HepG2 (cell line): ENCODE measurements around the gene SFTA2. TPM values are rescaled to one million over a fixed set of nuclear protein-coding genes. Genes with fewer than 3 reads are reported as not detected.
A peak's percentile ranks its signal among the peaks of the same experiment; 100 is the strongest.

Experiments
- ATAC-seq: fragments of 200-7000 bp; cut with Tn5 transposase; 3 replicates; pipeline ENCODE4 v1.9.1; 2020; ENCODE audit warnings: mild to moderate bottlenecking, moderate library complexity
- BruUV-seq: library from RNA; stranded (reverse); fragments of 400-500 nt; replicated peaks from 2 replicates; lab custom pipeline; 2021; lab: Mats Ljungman, UMichigan
- CTCF ChIA-PET: fragments of 300-600 bp; formaldehyde crosslinking; extraction: SDS; loops from one replicate; lab custom pipeline; 2021; ENCODE audit warnings: low total read pairs, inconsistent platforms, low intra/inter-chr PET ratio; lab: Yijun Ruan, JAX
- POLR2A ChIA-PET: fragments of 350-600 bp; sonication (Branson Sonifier 250); formaldehyde crosslinking; loops from one replicate; lab custom pipeline; 2020; ENCODE audit warnings: antibody characterized with exemption, inconsistent platforms; lab: Yijun Ruan, JAX
- DNase-seq: peaks from one replicate; pipeline ENCODE4 v3.0.0-alpha.2; 2015; ENCODE audit warnings: low spot score
- FAIRE-seq: peaks from 3 replicates; lab custom pipeline; 2011; peaks lifted over from hg19 to GRCh38; lab: Jason Lieb, UNC
- H2AFZ ChIP-seq: one replicate; pipeline ENCODE4 v1.6.1; 2011; ENCODE audit warnings: low read length, inconsistent platforms
- H3K27ac ChIP-seq: fragments of 300-600 bp; 3 replicates; pipeline ENCODE4 v1.8.0; 2011; ENCODE audit warnings: mixed run types, mild to moderate bottlenecking, mixed read lengths, low read length, inconsistent platforms; ENCODE audit not compliant: insufficient read depth; ENCODE audit errors: extremely low read length
- H3K27me3 ChIP-seq, 2 experiments: fragments of 200-600 bp in 1 of 2; 2 replicates in 1 of 2; 3 replicates in 1 of 2; pipeline versions ENCODE4 v1.6.0 to v1.8.0; 2011; ENCODE audit warnings: low read length in 2 of 2, mild to moderate bottlenecking in 2 of 2, moderate library complexity in 2 of 2, inconsistent platforms in 1 of 2; ENCODE audit not compliant: insufficient read depth in 2 of 2, control insufficient read depth in 1 of 2
- H3K36me3 ChIP-seq, 2 experiments: fragments of 200-600 bp in 1 of 2; replicated peaks in 1 of 2; 2 replicates in 1 of 2; 3 replicates in 1 of 2; pipeline versions ENCODE4 v1.5.1 to v1.8.0; 2011; ENCODE audit warnings: low read length in 2 of 2, inconsistent platforms in 1 of 2; ENCODE audit not compliant: insufficient read depth in 2 of 2, control insufficient read depth in 1 of 2
- H3K4me1 ChIP-seq: 2 replicates; pipeline ENCODE4 v1.5.1; 2012; ENCODE audit warnings: low read length, inconsistent platforms; ENCODE audit not compliant: insufficient read depth
- H3K4me2 ChIP-seq: 2 replicates; pipeline ENCODE4 v1.6.0; 2011; ENCODE audit warnings: low read depth, low read length, inconsistent platforms
- H3K4me3 ChIP-seq, 3 experiments: fragments of 200-600 bp in 1 of 3; sonication (generic), shearing (Covaris generic) in 1 of 3; replicated peaks in 1 of 3; 2 replicates each; pipeline ENCODE4 v1.5.1; 2011 to 2016; ENCODE audit warnings: low read length in 3 of 3, inconsistent platforms in 2 of 3, low read depth in 2 of 3, mild to moderate bottlenecking in 2 of 3, control low read depth in 1 of 3, mixed read lengths in 1 of 3; ENCODE audit not compliant: insufficient read depth in 1 of 3
- H3K79me2 ChIP-seq: one replicate; pipeline ENCODE4 v1.6.1; 2011; ENCODE audit warnings: low read length, inconsistent platforms; ENCODE audit not compliant: insufficient read depth
- H3K9ac ChIP-seq: 2 replicates; pipeline ENCODE4 v1.6.0; 2011; ENCODE audit warnings: mild to moderate bottlenecking, low read depth, low read length, inconsistent platforms; ENCODE audit not compliant: insufficient read depth
- H3K9me3 ChIP-seq: 2 replicates; pipeline ENCODE4 v1.5.1; 2012; ENCODE audit warnings: mild to moderate bottlenecking, low read length
- H4K20me1 ChIP-seq: 2 replicates; pipeline ENCODE4 v1.6.0; 2011; ENCODE audit warnings: inconsistent platforms, mild to moderate bottlenecking, low read length, moderate library complexity; ENCODE audit not compliant: insufficient read depth
- MBNL3 ChIP-seq: fragments of 250-450 bp; sonication (Bioruptor Pico); conservative IDR thresholded peaks from 2 replicates; pipeline ENCODE4 v1.8.0; 2022; ENCODE audit warnings: mild to moderate bottlenecking, inconsistent platforms
- NFE2 ChIP-seq: sonication (generic); formaldehyde crosslinking; IDR thresholded peaks from 2 replicates; pipeline ENCODE4 v1.4.0; 2020; ENCODE audit warnings: missing genetic modification reagents
- SNRNP70 ChIP-seq: fragments of 200-400 bp; formaldehyde crosslinking; IDR thresholded peaks from 2 replicates; pipeline ENCODE4 v1.6.1; 2017; ENCODE audit warnings: mild to moderate bottlenecking, low read depth, low read length, moderate library complexity
- WIZ ChIP-seq: sonication (generic); formaldehyde crosslinking; IDR thresholded peaks from 2 replicates; pipeline ENCODE4 v1.5.1; 2020; ENCODE audit warnings: mild to moderate bottlenecking, missing genetic modification reagents
- YY1 ChIP-seq: IDR thresholded peaks from 2 replicates; pipeline ENCODE4 v1.6.1; 2011; ENCODE audit warnings: low read length, low read depth, moderate library complexity, mild to moderate bottlenecking; ENCODE audit not compliant: insufficient read depth, insufficient replicate concordance
- ZFP36L1 ChIP-seq: sonication (generic); formaldehyde crosslinking; IDR thresholded peaks from 2 replicates; pipeline ENCODE4 v1.8.0; 2022; ENCODE audit warnings: mild to moderate bottlenecking, missing genetic modification reagents, moderate library complexity
- ZNF124 ChIP-seq: sonication (generic); formaldehyde crosslinking; IDR thresholded peaks from 2 replicates; pipeline ENCODE4 v1.4.0; 2020; ENCODE audit warnings: missing genetic modification reagents
- ZNF598 ChIP-seq: sonication (generic); formaldehyde crosslinking; IDR thresholded peaks from 2 replicates; pipeline ENCODE4 v1.5.1; 2020; ENCODE audit warnings: mild to moderate bottlenecking, missing genetic modification reagents, borderline replicate concordance
- ZNF691 ChIP-seq: sonication (generic); formaldehyde crosslinking; IDR thresholded peaks from 2 replicates; pipeline ENCODE4 v1.4.0; 2020; ENCODE audit warnings: missing genetic modification reagents, low read depth, mild to moderate bottlenecking, borderline replicate concordance
- WGBS: methylation state at CpG from one replicate; pipeline ENCODE4 v1.1.6; 2017; ENCODE audit warnings: low lambda C conversion rate; 5-methylcytosine and 5-hydroxymethylcytosine counted together
- in situ Hi-C: cut with HindIII; loops from 2 replicates; pipeline ENCODE4 v1.10.0; 2017; ENCODE audit warnings: low pct_unique_long_range_greater_than_20kb; ENCODE audit not compliant: extremely low pct_ligation_motif_present
- intact Hi-C: fragments of 100-400 bp; cut with micrococcal nuclease; formaldehyde crosslinking; loops from one replicate; pipeline ENCODE4 v1.10.0; 2022; ENCODE audit not compliant: unreplicated experiment
- polyA plus RNA-seq, 8 experiments: library from polyadenylated mRNA; depleted of rRNA in 3 of 8; stranded (reverse) in 7 of 8; unstranded in 1 of 8; fragments of >200 nt; fragmentation: Illumina TruSeq in 4 of 8; extraction: Trizol in 4 of 8; gene quantifications; 2 replicates each; pipeline versions ENCODE4 v1.2.1 to v1.2.3, GENCODE V29; 2011 to 2016; ENCODE audit warnings: low read depth in 4 of 8, missing spikeins in 1 of 8, mixed read lengths in 1 of 8; ENCODE audit not compliant: insufficient read depth in 1 of 8
- total RNA-seq, 5 experiments: library from RNA; depleted of rRNA; stranded (reverse); fragments of >200 nt; fragmentation: Illumina TruSeq; extraction: Trizol; gene quantifications; 2 replicates each; pipeline ENCODE4 v1.2.3, GENCODE V29; 2016; ENCODE audit warnings: low read depth in 1 of 5
- TF ChIP-seq, protein P1 (sequence below): sonication (generic); formaldehyde crosslinking; IDR thresholded peaks from 2 replicates; pipeline ENCODE4 v1.8.0; 2022; ENCODE audit warnings: mild to moderate bottlenecking, missing genetic modification reagents; ENCODE audit not compliant: insufficient replicate concordance
- TF ChIP-seq, protein P2 (sequence below): sonication (generic); formaldehyde crosslinking; IDR thresholded peaks from 2 replicates; pipeline ENCODE4 v1.5.1; 2020; ENCODE audit warnings: missing genetic modification reagents, mild to moderate bottlenecking, borderline replicate concordance

Gene SFTA2
- total and polyA plus RNA-seq, 2 of the 13 experiments (the other 11 are each of a cell fraction or from before 2014, with no cell fraction given): not detected

DNA sequence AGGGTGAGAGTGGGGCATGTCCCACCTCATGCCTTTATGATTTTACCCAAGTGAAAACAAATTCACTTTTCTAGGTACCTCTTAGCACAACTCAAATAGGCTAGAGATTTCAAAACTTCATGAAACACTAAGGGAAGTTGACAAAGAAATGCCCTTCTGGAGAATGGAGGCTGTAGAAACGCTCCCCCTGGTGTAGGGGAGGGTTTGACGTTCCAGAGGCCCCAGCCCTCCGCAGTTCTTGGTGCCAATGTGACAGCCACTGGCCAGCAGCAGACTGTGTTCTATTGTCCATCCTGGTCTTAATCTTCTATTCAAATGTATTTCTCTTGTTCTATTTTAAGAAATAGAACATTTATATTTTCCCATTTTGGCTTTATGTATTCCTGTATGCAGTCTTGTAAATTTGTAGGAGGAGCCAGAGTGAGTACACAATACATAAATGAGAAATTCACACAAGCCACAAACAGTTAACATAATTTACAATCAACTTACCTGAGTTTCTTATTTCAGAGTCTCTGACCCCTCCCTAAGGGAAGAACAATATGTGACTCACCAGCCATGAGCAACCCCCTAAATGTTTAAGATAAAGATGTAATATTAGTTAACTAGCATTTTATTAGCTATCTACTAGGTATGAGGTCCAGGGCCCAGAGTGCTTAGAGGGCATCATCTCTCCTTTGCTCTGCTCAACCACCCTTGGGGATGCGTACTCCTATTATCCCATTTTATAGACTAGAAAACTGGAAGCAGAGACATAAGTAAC, 42.7 kb upstream of the SFTA2 start:
- H4K20me1 ChIP-seq: no peaks in the 10 kb centered on the region
- WGBS: 45% methylated on average over 4 of the region's 4 CpGs
- ATAC-seq (peak; percentile 29; the same call in 1 of the 3 replicates), DNase-seq (no peak), FAIRE-seq (peak; percentile 37)
- no peaks in the 10 kb centered on the region for H3K9me3 ChIP-seq
- no peak overlapping the region for H2AFZ ChIP-seq
- no peaks in the 10 kb centered on the region for H3K79me2 ChIP-seq
- in situ Hi-C loops (no loop called here), intact Hi-C loops (no loop called here)
- CTCF ChIA-PET: no interaction called here
- peaks cover 0 to 14% of the 10 kb centered on the region in 2 experiments; a peak in 2 of 5 replicates for H3K27me3 ChIP-seq
- POLR2A ChIA-PET: no interaction called here
- no peaks in the 10 kb centered on the region for H3K36me3 ChIP-seq
- no peak for TF ChIP-seq NFE2 (CRISPR knock-in tag)
- TF ChIP-seq MBNL3 (CRISPR knock-in tag): no peak
- TF ChIP-seq WIZ (CRISPR knock-in tag): no peak
- no peak for TF ChIP-seq ZNF598
- no peak for TF ChIP-seq ZNF124 (CRISPR knock-in tag)
- TF ChIP-seq, protein P1, sequence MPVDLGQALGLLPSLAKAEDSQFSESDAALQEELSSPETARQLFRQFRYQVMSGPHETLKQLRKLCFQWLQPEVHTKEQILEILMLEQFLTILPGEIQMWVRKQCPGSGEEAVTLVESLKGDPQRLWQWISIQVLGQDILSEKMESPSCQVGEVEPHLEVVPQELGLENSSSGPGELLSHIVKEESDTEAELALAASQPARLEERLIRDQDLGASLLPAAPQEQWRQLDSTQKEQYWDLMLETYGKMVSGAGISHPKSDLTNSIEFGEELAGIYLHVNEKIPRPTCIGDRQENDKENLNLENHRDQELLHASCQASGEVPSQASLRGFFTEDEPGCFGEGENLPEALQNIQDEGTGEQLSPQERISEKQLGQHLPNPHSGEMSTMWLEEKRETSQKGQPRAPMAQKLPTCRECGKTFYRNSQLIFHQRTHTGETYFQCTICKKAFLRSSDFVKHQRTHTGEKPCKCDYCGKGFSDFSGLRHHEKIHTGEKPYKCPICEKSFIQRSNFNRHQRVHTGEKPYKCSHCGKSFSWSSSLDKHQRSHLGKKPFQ (CRISPR knock-in tag): no peak
- no peak for TF ChIP-seq SNRNP70
- TF ChIP-seq, protein P2, sequence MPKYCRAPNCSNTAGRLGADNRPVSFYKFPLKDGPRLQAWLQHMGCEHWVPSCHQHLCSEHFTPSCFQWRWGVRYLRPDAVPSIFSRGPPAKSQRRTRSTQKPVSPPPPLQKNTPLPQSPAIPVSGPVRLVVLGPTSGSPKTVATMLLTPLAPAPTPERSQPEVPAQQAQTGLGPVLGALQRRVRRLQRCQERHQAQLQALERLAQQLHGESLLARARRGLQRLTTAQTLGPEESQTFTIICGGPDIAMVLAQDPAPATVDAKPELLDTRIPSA (CRISPR knock-in tag): no peak
- no peak for TF ChIP-seq YY1
- TF ChIP-seq ZFP36L1 (CRISPR knock-in tag): no peak
- no peak for TF ChIP-seq ZNF691 (CRISPR knock-in tag)
- no peak overlapping the region for H3K4me2 ChIP-seq
- BruUV-seq: no TSS peak
- H3K27ac ChIP-seq: no peak overlapping the region
- no peak overlapping the region for H3K4me3 ChIP-seq
- no peaks in the 10 kb centered on the region for H3K4me1 ChIP-seq
- H3K9ac ChIP-seq: no peak overlapping the region
